Measurements from ENCODE around the gene CDKL4. TPM values are rescaled to one million over a fixed set of nuclear protein-coding genes. Genes with fewer than 3 reads are reported as not detected.

The CDKL4 gene
- 0.15 and 0.32 TPM in 2 replicates for total RNA-seq

DNA sequence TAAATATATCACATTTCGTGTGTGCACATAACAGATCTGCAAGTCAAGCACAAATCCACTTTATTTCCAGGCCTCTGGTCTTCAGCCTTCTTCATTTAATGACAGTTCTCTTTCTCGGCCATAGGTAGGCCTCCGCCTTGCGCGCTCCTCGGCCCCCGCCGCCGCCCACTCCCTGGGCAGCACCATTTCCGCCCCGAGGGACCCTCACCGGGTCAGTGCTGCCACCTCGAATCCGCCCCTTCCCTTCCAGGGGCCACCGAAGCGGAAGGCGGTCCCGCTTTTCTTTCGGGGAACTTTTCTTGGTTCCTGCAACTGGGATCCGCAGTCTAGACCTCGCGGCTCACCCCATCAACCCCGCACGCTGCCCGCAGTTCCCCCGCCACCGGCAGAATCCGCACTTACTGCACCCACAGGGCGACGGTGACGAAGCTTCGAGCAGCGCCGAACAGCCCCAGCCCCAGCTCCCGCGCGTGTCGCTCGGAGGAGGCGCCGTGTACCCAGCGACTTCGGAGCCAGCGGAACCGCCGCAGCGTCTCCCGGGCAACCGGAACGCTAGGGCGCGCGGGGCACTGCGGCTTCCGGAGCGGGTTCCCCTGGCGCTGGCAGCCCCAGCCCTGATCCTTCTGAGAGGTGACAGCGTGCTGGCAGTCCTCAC is at the start of gene CDKL4:
Gene CDKL4, minus strand, starts transcription at position 502 of the 655 bp plus-strand sequence.

Other genes starting within 250 kb of the CDKL4 start
- gene SOS1, start 122.9 kb downstream of the CDKL4 start, total RNA-seq, result 7.8 and 10.0 TPM in 2 replicates
- 22.1 and 26.6 TPM in 2 replicates for gene MAP4K3, start 193.3 kb upstream of the CDKL4 start, total RNA-seq